Fibroblast of gingiva (primary cell): ENCODE results near the gene ELMO1.

Experiments
- DNase-seq: peaks from one replicate; pipeline ENCODE4 v3.0.0-alpha.2; 2011; ENCODE audit warnings: low read depth

ELMO1 gene

DNA sequence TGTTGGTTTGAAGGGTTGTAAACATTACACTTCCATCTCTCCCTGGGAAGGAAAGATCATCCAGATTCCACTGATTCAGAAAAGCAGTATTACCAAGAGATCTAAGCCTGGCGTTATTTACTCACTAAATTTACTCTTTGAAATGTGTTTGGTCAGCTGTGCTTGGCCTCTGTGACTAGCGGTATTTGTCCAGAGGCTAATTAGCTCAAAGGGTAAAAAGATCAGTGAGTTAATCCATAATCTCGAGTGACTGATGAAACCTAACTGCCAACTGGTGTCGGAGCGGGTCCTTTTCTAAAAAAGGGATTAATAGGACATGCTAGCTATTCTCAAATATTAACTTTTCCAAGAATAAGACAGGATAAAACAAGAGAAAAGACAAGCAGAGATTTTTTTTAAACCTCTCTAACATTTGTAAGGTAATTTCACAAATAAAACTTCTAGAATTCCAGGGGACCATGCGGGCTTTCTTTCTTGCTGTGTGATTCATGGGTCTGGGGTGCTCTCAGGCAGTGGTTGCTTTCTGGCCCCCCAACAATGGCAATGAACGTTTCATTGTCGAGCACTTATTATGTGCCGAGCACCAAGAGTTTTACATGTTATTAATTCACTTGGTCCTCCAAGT lies 477.0 kb downstream of the ELMO1 start:
- no peak for DNase-seq

DNA sequence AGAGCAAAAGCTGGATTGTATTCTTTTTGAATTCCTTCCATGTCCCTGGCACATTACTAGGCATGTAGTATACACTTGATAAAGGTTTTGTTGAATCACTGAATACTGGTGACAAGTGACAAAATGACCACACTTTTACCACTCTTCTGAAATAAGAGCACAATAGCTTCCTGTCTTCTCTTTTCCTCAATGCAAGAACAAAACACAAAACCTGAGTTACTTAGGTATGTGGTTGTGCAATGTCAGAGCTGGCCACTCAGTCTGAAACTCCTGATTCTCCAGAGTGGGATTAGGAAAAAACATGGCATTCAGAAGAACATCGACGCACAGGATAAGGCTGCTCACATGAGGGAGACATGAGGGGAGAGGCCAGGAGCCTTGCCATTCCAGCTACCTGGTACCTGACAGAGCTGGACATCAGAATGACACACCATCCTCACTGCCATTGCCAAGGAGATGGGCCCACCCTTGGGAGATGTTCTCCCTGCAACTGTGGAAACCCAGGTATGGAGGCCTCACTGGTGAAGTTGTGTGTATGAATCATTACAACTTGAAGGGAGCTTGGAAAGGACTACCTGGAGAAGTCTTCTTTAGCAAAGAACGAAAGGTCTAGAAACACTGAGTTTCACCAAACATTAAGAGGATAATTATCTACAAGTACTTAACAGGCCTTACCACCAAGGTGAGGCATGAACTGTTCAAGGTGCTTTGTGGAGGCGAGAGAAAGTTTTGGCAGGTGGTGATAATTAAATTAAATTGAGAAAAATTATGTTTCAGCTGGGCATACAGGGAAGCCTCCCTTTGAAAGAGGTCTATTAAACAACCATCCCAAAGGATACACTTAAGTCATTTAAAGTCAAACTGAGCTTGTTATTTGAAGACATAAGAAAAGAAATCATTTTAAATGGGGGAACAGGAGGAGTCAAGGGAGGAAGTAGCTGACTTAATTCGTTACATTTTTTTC lies 477.8 kb downstream of the ELMO1 start:
- no peak for DNase-seq

DNA sequence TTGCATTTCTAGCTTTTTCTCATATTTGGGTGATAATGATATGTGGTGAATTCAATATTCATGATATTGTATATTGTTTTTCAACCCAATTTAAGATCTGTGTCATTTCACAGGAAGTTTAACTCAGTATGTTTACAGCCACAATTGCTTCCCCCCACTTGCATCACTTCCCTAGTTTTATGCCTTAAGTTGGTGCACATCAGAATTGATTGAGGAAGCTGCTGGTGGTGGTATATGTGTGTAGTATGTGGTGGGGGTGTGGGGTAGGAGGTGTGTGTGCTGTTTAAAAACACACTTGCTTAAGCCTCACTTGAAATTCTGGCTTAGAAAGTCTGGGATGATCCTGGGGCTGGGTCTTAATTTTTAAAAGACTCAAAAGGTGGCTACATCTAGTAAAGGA lies 479.3 kb downstream of the ELMO1 start:
- no peak for DNase-seq

DNA sequence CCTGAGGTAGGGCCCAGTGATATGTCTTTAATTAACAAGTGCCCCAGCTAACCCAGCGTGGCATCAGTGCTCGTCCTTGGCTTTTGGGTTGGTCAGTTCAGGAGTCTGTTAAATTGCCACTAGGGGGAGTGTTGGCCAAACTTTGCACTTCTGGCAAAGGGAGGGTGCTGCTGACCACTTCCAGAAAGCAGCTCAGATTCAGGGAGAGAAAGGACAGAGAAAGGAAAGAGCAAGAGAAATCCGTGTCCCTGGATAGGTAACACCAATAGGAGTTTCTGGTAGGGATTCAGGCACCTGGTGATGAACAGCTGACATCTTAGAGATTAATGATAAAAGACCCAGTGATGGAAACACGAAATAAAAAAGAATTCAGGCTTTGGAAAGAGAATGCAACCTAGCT lies 481.3 kb downstream of the ELMO1 start:
- peak; percentile 64 for DNase-seq

DNA sequence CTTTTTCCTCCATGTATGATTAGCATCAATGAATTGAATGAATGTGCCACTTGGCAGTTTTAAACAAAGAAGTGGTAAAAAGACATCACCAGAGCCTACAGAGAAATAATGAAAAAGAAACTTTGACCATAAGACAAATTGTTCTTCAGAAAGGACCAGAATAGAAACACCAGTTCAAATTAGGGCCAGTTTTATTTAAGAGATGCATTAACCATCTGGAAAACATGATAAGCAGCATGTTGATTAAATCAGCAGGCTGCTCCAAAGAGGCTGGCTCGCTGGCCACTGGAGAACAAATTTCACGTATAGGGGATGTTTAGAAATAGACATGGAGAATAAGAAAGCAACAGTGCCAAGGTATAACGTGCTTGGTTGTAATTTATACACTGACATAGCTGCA lies 482.0 kb downstream of the ELMO1 start:
- DNase-seq = no peak

DNA sequence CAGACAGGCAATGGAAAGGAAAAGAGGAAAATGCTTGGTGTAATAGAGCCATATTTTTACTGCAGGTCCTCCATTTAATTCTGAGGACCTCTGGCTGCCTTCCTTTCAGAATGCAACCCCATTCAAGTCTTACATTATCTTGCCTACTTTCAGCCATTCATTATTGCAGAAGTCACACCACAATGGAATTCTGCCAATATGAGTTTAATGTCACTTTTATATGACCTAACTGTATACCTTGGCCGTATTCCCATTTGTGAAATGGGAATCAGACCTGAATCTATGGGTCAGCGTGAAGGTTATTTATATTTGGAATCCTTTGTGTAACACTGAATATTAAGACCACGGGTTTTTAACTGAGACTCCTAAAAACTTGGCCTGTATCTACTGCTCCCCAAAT lies 482.6 kb downstream of the ELMO1 start:
- no peak for DNase-seq

DNA sequence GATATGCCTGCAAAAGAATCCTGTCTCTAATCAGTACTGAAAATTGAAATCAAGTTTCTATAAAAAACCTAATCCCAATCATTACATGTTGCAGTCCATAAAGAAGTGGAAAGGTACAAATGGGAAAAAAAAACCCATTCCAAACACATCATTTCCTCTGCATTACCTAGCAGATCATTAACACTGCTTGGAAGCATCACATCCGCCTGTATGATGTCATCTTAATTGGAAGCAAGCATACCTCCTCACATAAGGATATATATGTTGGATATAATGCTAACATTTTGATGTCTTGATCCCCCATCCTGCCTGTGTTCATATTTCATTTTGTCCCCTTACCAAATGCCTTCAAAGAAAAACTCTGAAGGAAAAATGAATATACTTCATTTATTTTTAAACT lies 483.0 kb downstream of the ELMO1 start:
- DNase-seq = no peak

DNA sequence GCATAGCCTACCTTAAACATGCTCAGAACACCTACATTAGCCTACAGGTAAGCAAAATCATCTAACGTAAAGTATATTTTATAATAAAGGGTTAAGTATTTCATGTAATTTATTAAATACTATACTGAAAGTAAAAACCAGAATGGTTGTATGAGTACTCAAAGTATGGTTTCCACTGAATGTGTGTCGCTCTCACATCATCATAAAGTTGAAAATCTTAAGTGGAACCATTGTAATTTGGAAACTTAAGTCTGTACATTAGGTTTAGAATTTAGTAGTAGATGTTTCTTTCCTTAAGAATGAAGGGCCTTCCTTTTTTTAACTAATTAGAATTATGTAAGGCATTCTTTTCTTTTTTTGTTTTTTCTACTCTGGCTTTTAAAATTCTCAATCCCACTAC lies 484.4 kb downstream of the ELMO1 start:
- DNase-seq = no peak

DNA sequence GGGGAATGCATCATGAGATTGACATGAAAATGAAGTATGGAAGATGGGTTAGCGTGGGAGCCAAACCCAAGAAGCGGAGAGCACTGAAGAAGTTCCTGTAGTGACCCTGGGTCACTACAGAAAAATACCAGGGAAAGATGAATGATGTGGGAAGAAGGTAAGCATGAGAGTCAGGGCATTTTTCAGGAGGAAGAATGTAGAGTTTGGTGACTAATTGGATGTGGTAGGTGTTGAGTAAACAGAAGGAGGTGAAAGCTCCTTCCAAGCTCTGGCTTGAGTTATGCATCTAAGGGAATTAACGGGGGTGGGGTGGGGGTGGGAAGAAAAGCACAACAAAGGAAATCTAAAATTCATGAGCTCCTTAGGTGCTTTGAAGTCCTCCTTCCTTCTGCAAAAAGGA lies 486.3 kb downstream of the ELMO1 start:
- DNase-seq = no peak

DNA sequence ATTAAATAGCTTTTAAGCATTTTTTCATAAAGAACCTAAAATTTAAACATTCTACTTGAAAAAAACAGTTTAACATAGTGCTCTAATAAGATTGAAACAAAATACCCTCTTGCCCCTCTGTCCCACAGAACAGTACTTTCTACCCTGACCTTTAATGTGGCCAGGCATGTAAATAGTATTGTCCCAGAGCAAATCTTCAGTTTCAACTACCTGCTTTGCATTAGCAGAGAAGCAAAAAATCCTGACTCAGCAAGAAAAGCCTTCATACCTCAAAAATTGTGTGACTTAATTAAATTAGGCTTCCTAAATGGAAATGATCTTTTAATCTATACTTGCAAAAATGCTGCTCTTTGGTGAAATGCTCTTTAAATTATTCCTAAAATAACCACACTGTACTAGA lies 487.0 kb downstream of the ELMO1 start:
- no peak for DNase-seq

DNA sequence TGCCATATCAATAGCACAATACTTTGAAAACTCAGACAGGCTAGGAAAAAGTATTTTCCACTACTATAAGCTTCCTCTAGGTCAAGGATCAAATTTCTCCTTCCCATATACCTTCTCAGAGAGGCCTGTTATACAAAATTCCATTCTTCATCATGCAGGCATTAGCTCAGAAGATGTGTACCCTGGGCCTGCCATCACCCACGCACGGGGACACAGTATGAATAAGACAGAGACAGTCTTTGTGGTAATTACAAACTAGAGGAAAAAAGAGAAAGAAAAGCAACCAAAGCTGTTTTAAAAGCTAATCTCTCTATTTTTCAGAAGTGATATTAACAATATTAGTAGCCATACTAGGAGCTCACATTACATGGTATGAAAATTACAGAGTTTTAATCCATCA lies 487.6 kb downstream of the ELMO1 start:
- no peak for DNase-seq

DNA sequence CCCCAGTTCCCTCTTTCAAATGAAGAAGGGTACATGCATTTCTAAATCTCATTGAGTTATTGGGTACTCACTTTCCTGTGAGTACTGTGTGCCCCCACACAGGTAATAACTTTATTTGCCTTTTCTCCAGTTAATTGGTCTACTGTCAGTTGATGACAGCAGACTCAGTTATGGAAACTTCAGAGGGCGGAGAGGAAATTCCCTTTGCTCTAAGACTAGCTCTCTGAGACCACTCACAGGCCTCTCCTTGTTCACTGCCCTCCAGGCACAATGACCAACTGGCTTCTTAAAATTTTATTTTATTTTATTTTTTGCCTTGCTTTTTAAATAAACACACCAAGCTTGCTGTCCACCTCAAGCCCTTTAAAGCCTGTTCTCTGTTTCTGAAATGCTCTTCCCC lies 488.6 kb downstream of the ELMO1 start:
- DNase-seq = no peak

DNA sequence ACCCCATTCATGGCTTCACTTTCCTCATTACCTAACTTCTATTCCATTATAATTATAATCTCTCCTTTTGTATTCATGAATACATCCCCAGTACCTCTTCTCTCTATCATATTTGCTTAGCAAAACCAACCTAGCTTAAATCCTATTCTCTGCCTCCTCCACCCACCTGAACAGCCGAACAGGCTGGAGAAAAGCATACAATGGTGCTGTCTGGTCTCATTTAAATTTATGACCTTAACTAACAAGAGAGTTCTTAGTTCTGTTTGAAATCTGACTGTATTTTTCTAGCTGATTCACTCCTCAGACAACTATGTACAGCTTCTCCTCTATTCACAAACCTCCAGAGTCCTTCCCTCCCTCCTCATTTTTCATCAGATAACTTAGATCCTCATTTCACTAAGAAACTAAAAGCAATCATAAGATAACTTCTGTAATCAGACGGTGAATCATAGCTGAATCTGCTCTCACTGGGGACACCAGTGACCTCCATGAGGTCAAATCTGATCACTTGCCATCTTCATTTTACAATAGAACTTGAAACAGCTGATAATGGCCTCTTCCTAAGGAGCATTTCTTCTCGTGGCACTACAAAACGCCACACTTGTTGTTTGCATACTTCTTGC lies 490.4 kb downstream of the ELMO1 start:
- no peak for DNase-seq

DNA sequence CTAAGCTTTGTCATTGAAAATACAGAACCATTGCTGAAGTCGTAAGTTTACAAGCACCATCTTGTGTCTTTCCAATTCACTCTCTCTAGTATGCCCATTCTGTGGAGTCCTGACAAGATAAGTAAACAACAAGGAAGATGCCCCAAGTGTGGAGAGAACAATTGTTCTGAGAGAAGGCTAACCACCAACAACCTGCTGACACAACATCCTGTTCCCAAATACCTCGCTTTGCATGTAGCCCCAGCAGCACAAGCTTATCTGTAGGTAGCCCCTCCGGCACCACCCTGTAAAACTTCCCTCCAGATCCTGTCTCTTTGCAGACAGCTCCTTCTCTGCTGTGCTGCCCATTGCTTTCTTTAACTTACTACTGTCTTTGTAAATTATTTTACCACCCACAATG lies 491.0 kb downstream of the ELMO1 start:
- DNase-seq = no peak

DNA sequence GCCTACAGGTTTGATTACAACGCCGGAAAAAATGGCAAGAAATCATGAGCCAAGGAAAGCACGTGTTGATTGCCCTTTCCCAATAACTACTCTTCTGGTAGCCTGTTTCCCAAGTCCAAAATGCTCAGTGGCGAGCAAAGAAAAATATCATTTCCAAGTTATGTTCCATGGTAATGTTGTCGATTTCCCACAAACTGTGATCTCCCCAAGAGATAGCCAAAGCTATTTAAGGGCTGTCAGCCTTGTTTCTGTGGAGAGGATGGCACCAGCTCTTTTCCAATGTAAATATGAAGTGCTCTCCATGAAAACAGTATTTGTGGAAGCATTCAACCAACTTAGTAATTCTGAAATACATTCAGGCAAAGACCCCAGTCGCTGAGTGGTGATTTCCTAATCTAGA lies 491.9 kb downstream of the ELMO1 start:
- DNase-seq = no peak

DNA sequence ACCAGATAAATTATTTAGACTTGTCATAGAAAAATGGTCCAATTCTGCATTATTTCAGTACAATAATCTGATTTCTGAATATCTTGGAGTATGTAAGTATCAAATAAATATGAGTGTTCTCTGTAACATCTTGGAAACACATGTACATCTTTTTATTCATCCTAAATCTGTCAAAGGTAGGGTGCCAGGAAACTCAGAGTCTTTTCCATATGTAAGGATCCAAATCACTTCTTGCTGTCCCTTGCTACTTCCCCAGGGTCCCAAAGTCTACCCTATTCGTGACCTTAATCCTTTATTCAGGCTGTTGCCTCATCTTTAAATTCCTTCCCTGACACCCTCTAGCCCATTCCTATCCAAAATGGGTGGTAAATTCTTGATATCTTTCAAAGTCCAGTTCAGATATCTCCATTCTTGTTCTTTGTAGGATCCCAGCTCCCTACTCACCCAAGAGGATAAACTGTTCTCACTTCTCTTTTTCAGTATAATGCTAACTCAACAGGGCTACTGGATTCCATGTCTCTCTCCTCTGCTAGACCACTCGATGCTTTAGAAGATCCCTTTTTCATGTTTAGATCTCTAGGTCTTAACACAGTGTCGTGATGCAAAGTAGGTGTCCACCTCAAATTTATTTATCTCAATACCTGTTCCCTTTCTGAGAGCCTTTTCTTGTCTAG lies 493.1 kb downstream of the ELMO1 start:
- DNase-seq = no peak

DNA sequence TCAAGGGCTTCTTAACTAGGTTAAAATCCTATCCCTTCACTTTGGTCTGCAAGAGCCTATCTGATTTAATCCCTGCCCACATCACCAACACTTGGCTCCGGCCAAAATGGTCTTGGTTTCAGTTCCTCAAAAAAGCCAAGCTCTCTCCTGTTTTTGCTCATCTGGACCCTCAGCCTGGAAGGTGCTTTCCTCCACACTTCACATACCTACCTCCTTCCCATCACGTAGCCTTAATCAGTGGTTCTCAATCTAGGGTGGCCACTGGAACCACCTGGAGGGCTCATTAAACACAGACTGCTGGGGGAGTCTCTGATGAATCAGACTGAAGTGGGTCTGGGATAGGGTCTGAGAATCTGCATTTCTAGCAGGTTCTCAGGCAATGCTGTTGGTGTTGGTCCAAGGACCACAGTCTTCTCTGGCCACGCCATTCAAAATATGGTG lies 497.4 kb downstream of the ELMO1 start:
- no peak for DNase-seq

DNA sequence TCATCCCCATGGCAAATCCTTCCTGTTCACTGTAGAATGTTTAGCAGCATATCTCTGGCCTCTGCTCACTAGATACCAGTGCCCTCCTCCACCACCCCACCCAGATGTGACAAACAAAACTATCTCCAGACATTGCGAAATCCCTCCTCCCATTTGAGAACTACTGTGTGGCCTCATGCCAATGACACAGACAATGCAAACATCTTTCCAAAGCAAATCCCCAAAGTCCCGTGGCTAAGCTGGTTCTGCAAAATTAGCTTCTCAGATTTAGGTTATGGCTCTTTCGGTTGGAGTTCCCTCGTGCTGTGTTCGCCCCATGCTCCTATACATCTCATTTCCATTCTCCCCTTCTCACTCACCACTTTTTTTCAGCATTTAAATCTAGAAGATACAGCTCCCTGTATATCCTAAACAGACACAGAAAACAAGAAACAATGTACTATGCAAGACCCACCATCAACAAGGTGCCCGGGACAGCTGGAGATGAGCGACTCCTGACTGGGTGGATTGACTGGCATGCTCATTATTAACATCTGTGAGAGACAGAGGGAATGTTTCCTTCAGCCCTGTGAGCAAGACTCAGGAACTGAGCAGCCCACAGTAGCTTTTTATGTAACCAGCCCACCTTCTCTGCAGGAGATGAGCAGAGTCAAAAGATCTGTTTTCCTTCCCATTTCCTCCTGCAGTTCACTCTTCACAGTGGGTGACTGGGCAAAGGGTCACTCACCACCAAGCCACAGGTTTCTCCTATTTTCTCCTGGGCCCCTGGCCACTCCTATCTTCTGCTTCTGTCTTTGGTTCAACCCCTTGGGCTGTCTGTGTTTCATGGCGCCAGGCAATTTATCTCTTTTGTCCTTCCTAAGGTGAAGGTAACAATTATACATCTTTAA lies 498.7 kb downstream of the ELMO1 start:
- no peak for DNase-seq

DNA sequence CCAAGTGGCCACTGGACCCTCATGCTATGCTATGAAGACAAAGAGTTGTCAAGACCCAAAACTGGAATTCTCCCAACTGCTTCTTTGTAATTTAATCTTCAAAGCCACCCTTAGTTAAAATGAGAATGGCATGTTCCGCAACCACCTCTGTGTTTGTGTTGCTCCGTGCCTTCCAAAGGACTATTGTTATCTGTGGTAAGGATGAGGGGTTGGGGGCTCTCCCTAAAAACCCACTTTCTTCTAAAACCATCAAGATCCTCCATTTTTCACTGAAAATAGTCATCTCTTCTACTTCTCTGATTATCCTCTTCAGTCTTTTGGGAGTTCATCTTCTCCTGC lies 502.3 kb downstream of the ELMO1 start:
- DNase-seq = no peak

DNA sequence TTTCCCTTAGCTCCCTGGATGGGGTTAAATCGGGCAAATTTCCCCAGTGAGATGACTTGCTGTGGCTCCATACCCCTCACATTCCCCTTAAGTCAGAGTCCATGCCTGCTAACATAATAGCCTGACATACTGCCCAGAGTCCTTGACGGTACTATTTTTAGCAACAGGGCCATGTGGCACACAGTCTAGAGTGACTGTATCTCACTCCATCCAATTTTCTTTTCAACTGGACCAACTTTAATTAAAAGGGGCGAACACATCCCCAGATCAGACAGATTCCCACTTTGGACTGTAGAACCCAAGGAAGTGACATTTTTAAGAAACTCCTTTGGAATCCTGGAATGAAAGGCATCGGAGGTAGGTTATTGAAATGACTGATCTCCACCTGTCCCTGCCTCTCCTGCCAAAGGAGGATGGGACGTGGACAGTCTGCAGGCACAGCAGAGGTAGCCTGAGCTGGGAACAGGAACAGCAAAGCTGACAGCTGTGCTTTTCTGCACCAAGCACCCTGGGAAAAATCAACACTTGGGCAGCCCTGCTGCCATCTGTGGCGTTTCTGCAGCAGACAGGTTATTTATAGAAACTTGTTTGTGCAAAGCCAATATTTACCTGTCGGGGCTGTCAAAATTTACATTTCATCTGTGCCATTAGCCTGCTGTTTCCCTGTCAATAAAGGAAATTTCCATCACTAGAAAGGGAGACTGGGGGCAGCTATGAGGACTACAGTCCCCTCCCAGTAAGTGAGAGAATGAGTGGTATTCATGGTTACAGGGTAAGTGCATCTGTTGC lies 502.9 kb downstream of the ELMO1 start:
- DNase-seq = no peak

DNA sequence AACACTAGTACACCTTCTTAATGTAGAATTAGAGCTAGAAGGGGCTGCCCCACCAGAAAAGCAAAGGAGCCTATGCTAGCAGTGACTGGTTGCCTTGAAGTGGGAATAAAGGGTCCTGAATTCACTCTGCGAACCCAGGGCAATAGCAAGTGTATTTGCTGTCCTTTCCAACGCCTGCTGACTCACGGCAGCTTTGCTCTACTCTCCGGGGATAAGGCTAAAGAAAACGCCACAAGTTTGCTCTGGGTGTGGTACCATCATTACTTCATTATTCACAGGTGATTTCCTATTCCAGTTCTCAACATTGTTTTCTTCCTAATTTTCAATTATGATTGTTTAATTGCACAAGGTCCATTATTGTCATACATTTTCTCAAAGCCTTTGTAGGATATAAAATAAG lies 503.8 kb downstream of the ELMO1 start:
- DNase-seq = no peak
